RPMI7951 (cell line): ENCODE results near the gene CST9. TPM values are rescaled to one million over a fixed set of nuclear protein-coding genes. Genes with fewer than 3 reads are reported as not detected.
"Not testable (repeated sequence)": the region's sequence is repeated elsewhere in the genome, so short reads cannot be mapped to it uniquely, and the experiment has no call there.

Experiments
- DNase-seq: peaks from one replicate; pipeline ENCODE4 v3.0.0-alpha.2; 2012; ENCODE audit warnings: low read depth
- total RNA-seq: library from RNA; depleted of rRNA; stranded (reverse); fragments of >200 nt; shearing (Covaris generic); gene quantifications from 2 replicates; pipeline ENCODE4 v1.2.3, GENCODE V29; 2014

CST9 gene
- total RNA-seq, 1 experiment from 2014 or later = not detected

- DNase-seq = peak; percentile 95
Observed at GRCh38 chr20:23637282-23638221, 31.8 kb upstream of the CST9 start, which contains the start of gene CST3. CST3 (minus strand) TSS chr20:23637955; CDS start chr20:23637862, 93 bp downstream.

GRCh38 chr20:23636908-23637281 lies 31.2 kb upstream of the CST9 start:
- no peak for DNase-seq

GRCh38 chr20:23636182-23636907 lies 30.6 kb upstream of the CST9 start:
- DNase-seq = no peak

- not testable (repeated sequence) for DNase-seq
Observed at GRCh38 chr20:23635768-23636090, 30.0 kb upstream of the CST9 start.

GRCh38 chr20:23634985-23635767 lies 29.5 kb upstream of the CST9 start:
- no peak for DNase-seq

GRCh38 chr20:23634044-23634801 lies 28.5 kb upstream of the CST9 start:
- no peak for DNase-seq

GRCh38 chr20:23632711-23633573 lies 27.2 kb upstream of the CST9 start:
- DNase-seq = no peak

GRCh38 chr20:23631981-23632710 lies 26.4 kb upstream of the CST9 start:
- DNase-seq = no peak

- no peak for DNase-seq
Observed at GRCh38 chr20:23631226-23631822, 25.6 kb upstream of the CST9 start.

- no peak for DNase-seq
Observed at GRCh38 chr20:23630392-23630849, 24.7 kb upstream of the CST9 start.

GRCh38 chr20:23629542-23630391 lies 24.1 kb upstream of the CST9 start:
- no peak for DNase-seq

- peak; percentile 72 for DNase-seq
Observed at GRCh38 chr20:23629017-23629541, 23.4 kb upstream of the CST9 start.

- DNase-seq = no peak
Observed at GRCh38 chr20:23628402-23629016, 22.8 kb upstream of the CST9 start.

GRCh38 chr20:23627501-23627900 lies 21.8 kb upstream of the CST9 start:
- DNase-seq = peak; percentile 43

- DNase-seq = peak; percentile 48
Observed at GRCh38 chr20:23626040-23626620, 20.4 kb upstream of the CST9 start.

GRCh38 chr20:23625236-23625964 lies 19.7 kb upstream of the CST9 start:
- no peak for DNase-seq
